ENCODE results near the gene GALNT12. TPM values are rescaled to one million over a fixed set of nuclear protein-coding genes. Genes with fewer than 3 reads are reported as not detected.

Gene GALNT12
- total and polyA plus RNA-seq, 2 experiments from 2014 or later = 14.6 to 23.6 TPM

DNA sequence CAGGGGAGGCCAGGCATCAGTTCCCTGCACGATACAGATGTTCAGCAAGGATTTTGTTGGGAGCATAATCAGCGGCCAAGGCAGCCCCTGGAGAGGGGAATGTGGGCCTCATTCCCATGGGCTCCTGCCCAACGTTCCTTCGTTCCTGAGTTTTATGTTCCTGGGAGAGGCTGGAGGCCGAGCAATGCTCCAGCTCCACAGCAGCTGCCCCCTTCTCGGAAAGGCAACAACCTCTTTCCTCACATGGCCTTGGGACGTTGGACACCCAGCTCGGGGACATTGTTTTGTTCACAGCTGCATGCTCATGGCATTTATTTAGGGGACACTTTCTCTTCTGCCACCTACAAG is 72.5 kb downstream of the GALNT12 start:
- no peak overlapping the region for H3K4me3 ChIP-seq
- no peak overlapping the region for H3K4me2 ChIP-seq
- H3F3A ChIP-seq (replicated peaks; ENCODE audit: low read depth) = no peaks in the 10 kb centered on the region
- TF ChIP-seq, protein P1, sequence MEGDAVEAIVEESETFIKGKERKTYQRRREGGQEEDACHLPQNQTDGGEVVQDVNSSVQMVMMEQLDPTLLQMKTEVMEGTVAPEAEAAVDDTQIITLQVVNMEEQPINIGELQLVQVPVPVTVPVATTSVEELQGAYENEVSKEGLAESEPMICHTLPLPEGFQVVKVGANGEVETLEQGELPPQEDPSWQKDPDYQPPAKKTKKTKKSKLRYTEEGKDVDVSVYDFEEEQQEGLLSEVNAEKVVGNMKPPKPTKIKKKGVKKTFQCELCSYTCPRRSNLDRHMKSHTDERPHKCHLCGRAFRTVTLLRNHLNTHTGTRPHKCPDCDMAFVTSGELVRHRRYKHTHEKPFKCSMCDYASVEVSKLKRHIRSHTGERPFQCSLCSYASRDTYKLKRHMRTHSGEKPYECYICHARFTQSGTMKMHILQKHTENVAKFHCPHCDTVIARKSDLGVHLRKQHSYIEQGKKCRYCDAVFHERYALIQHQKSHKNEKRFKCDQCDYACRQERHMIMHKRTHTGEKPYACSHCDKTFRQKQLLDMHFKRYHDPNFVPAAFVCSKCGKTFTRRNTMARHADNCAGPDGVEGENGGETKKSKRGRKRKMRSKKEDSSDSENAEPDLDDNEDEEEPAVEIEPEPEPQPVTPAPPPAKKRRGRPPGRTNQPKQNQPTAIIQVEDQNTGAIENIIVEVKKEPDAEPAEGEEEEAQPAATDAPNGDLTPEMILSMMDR (conservative IDR thresholded peaks at IDR 0.05; ENCODE audit: low read depth in 2 of 2) = no peak
- TF ChIP-seq POLR2AphosphoS5 (IDR thresholded peaks at IDR 0.05; ENCODE audit: low read depth) (no peak), EZH2 (IDR thresholded peaks at IDR 0.05; ENCODE audit: low read depth, unreplicated experiment) (no peak), EZH2phosphoT487 (IDR thresholded peaks at IDR 0.05; ENCODE audit: unreplicated experiment) (no peak), ZNF331 (CRISPR knock-in tag; IDR thresholded peaks at IDR 0.05; ENCODE audit: low read depth) (no peak), ZNF114 (CRISPR knock-in tag; IDR thresholded peaks at IDR 0.05) (no peak), STAT1 (IDR thresholded peaks at IDR 0.05; ENCODE audit: unreplicated experiment) (no peak), JUNB (IDR thresholded peaks at IDR 0.05; ENCODE audit: unreplicated experiment) (no peak), CREB1 (CRISPR knock-in tag; IDR thresholded peaks at IDR 0.05; ENCODE audit: low read depth) (no peak), NANOG (IDR thresholded peaks at IDR 0.05; ENCODE audit: borderline replicate concordance) (no peak)
- TF ChIP-seq, protein P2, sequence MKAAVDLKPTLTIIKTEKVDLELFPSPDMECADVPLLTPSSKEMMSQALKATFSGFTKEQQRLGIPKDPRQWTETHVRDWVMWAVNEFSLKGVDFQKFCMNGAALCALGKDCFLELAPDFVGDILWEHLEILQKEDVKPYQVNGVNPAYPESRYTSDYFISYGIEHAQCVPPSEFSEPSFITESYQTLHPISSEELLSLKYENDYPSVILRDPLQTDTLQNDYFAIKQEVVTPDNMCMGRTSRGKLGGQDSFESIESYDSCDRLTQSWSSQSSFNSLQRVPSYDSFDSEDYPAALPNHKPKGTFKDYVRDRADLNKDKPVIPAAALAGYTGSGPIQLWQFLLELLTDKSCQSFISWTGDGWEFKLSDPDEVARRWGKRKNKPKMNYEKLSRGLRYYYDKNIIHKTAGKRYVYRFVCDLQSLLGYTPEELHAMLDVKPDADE (IDR thresholded peaks at IDR 0.05) = no peak
- TF ChIP-seq, protein P3, sequence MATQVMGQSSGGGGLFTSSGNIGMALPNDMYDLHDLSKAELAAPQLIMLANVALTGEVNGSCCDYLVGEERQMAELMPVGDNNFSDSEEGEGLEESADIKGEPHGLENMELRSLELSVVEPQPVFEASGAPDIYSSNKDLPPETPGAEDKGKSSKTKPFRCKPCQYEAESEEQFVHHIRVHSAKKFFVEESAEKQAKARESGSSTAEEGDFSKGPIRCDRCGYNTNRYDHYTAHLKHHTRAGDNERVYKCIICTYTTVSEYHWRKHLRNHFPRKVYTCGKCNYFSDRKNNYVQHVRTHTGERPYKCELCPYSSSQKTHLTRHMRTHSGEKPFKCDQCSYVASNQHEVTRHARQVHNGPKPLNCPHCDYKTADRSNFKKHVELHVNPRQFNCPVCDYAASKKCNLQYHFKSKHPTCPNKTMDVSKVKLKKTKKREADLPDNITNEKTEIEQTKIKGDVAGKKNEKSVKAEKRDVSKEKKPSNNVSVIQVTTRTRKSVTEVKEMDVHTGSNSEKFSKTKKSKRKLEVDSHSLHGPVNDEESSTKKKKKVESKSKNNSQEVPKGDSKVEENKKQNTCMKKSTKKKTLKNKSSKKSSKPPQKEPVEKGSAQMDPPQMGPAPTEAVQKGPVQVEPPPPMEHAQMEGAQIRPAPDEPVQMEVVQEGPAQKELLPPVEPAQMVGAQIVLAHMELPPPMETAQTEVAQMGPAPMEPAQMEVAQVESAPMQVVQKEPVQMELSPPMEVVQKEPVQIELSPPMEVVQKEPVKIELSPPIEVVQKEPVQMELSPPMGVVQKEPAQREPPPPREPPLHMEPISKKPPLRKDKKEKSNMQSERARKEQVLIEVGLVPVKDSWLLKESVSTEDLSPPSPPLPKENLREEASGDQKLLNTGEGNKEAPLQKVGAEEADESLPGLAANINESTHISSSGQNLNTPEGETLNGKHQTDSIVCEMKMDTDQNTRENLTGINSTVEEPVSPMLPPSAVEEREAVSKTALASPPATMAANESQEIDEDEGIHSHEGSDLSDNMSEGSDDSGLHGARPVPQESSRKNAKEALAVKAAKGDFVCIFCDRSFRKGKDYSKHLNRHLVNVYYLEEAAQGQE (IDR thresholded peaks at IDR 0.05; ENCODE audit: unreplicated experiment) = no peak
- TF ChIP-seq, protein P4, sequence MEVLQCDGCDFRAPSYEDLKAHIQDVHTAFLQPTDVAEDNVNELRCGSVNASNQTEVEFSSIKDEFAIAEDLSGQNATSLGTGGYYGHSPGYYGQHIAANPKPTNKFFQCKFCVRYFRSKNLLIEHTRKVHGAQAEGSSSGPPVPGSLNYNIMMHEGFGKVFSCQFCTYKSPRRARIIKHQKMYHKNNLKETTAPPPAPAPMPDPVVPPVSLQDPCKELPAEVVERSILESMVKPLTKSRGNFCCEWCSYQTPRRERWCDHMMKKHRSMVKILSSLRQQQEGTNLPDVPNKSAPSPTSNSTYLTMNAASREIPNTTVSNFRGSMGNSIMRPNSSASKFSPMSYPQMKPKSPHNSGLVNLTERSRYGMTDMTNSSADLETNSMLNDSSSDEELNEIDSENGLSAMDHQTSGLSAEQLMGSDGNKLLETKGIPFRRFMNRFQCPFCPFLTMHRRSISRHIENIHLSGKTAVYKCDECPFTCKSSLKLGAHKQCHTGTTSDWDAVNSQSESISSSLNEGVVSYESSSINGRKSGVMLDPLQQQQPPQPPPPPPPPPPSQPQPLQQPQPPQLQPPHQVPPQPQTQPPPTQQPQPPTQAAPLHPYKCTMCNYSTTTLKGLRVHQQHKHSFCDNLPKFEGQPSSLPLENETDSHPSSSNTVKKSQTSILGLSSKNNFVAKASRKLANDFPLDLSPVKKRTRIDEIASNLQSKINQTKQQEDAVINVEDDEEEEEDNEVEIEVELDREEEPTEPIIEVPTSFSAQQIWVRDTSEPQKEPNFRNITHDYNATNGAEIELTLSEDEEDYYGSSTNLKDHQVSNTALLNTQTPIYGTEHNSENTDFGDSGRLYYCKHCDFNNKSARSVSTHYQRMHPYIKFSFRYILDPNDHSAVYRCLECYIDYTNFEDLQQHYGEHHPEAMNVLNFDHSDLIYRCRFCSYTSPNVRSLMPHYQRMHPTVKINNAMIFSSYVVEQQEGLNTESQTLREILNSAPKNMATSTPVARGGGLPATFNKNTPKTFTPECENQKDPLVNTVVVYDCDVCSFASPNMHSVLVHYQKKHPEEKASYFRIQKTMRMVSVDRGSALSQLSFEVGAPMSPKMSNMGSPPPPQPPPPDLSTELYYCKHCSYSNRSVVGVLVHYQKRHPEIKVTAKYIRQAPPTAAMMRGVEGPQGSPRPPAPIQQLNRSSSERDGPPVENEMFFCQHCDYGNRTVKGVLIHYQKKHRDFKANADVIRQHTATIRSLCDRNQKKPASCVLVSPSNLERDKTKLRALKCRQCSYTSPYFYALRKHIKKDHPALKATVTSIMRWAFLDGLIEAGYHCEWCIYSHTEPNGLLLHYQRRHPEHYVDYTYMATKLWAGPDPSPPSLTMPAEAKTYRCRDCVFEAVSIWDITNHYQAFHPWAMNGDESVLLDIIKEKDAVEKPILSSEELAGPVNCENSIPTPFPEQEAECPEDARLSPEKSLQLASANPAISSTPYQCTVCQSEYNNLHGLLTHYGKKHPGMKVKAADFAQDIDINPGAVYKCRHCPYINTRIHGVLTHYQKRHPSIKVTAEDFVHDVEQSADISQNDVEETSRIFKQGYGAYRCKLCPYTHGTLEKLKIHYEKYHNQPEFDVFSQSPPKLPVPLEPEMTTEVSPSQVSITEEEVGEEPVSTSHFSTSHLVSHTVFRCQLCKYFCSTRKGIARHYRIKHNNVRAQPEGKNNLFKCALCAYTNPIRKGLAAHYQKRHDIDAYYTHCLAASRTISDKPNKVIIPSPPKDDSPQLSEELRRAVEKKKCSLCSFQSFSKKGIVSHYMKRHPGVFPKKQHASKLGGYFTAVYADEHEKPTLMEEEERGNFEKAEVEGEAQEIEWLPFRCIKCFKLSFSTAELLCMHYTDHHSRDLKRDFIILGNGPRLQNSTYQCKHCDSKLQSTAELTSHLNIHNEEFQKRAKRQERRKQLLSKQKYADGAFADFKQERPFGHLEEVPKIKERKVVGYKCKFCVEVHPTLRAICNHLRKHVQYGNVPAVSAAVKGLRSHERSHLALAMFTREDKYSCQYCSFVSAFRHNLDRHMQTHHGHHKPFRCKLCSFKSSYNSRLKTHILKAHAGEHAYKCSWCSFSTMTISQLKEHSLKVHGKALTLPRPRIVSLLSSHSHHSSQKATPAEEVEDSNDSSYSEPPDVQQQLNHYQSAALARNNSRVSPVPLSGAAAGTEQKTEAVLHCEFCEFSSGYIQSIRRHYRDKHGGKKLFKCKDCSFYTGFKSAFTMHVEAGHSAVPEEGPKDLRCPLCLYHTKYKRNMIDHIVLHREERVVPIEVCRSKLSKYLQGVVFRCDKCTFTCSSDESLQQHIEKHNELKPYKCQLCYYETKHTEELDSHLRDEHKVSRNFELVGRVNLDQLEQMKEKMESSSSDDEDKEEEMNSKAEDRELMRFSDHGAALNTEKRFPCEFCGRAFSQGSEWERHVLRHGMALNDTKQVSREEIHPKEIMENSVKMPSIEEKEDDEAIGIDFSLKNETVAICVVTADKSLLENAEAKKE (CRISPR knock-in tag; IDR thresholded peaks at IDR 0.05) = no peak
- H2AFZ ChIP-seq = no peak overlapping the region
- H3K27ac Mint-ChIP-seq = no peak overlapping the region
- H3K27me3 ChIP-seq (ENCODE audit: insufficient read depth) = no peaks in the 10 kb centered on the region
- ATAC-seq (no peak), DNase-seq (ENCODE audit: low spot score) (no peak)
- no peaks in the 10 kb centered on the region for H3K4me1 ChIP-seq (ENCODE audit: insufficient read depth)
- no peaks in the 10 kb centered on the region for H3K36me3 ChIP-seq (ENCODE audit: insufficient read depth)
- no peaks in the 10 kb centered on the region for H3K79me2 ChIP-seq (replicated peaks; ENCODE audit: insufficient read depth)
- no peaks in the 10 kb centered on the region; the same call in 2 of the 3 replicates for H3K4me1 Mint-ChIP-seq
- no peak overlapping the region for H3K4me3 Mint-ChIP-seq
- H3K27me3 Mint-ChIP-seq (ENCODE audit: insufficient read depth, low read depth, poor library complexity) = peaks cover 6% of the 10 kb centered on the region
- H4K20me1 ChIP-seq (replicated peaks; ENCODE audit: insufficient read depth) = no peaks in the 10 kb centered on the region
- no peak overlapping the region for H3K27ac ChIP-seq (ENCODE audit: low read depth)
- no peaks in the 10 kb centered on the region for H3K36me3 Mint-ChIP-seq (ENCODE audit: low read depth)
- no peaks in the 10 kb centered on the region for H3K9me2 ChIP-seq (ENCODE audit: insufficient read depth)
- no peaks in the 10 kb centered on the region for H3K9me3 Mint-ChIP-seq
